GM18526 (cell line): ENCODE measurements around the gene CORT.

Experiments
- POLR2A ChIP-seq: IDR thresholded peaks from 3 replicates; pipeline ENCODE4 v1.6.1; 2011; ENCODE audit not compliant: insufficient read length; ENCODE audit errors: extremely low read depth

CORT gene

DNA sequence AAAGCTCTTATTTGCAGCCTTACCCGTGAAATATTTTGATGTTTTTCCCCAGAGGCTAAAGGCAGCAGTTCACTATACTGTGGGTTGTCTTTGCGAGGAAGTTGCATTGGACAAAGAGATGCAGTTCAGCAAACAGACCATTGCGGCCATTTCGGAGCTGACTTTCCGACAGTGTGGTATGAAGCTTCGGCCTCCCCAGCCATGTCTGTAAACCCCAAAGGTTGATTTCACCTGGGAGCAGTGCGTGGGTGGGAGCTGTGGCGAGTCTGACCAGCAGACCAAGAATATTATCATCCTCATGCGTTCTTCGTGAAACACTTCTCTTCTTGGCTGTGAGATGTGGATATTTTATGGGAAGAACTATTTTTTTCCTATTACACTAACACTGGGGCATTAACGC lies 16.0 kb upstream of the CORT start:
- no peak for TF ChIP-seq POLR2A

DNA sequence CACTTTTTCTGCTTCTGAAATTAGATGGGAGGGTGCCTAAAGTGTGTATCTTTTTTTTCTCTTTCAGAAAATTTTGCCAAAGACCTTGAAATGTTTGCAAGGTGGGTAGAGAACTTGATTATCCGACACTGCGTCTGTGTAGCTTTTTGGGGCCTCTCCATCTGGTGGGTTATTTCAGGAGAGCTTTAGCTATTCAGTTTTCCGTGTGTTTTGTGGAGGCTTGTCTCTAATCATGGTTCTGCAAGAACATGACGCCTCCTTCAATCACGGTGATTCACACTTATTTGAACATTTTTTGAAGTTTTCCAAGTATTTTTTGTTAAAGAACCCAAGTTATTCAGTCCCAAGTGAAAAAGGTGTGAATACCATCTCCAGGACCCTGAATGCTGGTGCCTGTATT lies 15.2 kb upstream of the CORT start:
- TF ChIP-seq POLR2A, result no peak

GRCh38 chr1:10437052-10437451 lies 12.8 kb upstream of the CORT start:
- no peak for TF ChIP-seq POLR2A

- no peak for TF ChIP-seq POLR2A
Observed at GRCh38 chr1:10438677-10439163, 11.1 kb upstream of the CORT start.

DNA sequence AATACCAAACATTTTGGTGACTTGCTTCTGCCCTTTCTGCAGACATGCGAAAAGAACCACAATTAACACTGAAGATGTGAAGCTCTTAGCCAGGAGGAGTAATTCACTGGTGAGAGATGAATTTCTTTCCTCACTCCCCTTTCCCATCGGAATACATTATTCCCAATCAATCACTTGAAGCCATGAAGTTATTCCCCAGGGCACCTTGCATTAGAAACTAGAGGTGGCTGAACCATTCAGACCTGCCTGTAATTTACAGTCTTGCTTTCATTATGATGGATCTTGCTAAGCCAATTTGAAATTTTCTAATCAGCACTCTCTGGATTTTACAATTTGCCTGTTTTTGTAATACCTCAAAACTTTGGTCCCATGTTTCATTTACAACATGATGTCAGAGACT lies 9.5 kb upstream of the CORT start:
- TF ChIP-seq POLR2A, result no peak

- no peak for TF ChIP-seq POLR2A
Observed at GRCh38 chr1:10440794-10441193, 9.0 kb upstream of the CORT start.

DNA sequence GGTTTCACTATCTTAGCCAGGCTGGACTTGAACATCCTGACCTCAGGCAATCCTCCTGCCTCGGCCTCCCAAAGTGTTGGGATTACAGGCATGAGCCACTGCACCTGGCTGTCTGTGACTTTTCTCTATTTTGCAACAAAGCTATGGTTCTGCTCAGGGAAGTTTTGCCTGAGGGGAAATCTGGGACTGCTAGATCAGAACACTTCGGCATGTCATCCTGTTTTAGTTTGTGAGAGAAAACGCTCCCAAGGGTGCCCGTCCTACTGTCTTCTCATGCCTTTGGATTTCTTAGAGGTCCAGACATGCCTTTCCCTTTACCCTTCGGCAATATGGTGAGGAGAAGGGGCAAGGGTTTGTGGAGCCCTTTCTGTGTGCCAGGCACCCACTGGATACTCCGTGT lies 5.6 kb upstream of the CORT start:
- TF ChIP-seq POLR2A, result no peak

GRCh38 chr1:10444795-10445397 lies 4.9 kb upstream of the CORT start:
- no peak for TF ChIP-seq POLR2A

DNA sequence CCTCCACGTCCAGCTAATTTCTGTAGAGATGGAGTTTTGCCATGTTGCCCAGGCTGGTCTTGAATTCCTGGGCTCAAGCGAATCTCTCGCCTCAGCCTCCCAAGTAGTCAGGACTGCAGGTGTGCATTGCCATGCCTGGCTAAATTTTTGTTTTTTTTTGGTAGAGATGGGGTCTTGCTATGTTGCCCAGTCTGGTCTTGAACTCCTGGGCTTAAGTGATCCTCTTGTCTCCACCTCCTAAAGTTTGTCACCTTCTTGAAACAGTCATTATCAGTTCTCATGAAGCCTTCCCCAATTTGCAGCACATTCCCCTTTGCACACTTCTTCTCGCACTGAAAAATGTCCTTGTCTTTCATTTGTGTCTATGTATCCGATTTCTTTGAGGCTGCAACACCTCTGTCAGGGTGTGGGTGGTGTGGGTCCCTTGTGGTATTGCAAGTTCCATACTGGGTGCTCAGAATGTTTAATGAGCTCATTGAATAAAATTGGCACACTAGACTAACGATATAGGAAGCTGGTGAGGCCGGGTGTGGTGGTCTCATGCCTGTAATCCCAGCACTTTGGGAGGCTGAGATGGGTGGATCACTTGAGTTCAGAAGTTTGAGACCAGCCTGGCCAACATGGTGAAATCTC lies 2.9 kb upstream of the CORT start:
- no peak for TF ChIP-seq POLR2A

- no peak for TF ChIP-seq POLR2A
Observed at GRCh38 chr1:10450156-10450814, 454 bp downstream of the CORT start.

DNA sequence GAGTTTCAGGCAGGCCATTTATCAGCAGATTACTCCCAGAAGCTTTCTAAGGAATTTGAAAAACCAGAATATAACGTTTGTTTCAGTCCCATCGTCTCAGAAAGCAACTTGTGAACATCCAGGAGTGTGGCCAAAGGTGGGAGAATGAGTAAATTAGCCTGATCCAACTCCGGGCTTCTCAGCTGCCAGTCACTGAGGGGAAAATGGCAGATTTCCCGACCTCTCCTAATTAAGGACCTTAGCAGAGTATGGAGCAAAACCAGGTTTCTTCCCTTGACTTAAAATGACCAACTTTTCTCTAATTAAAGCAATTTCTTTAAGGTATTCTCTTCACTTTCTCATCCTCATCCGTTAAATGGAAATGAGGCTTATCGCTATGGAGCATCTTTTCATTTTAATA lies 1.0 kb downstream of the CORT start:
- no peak for TF ChIP-seq POLR2A

DNA sequence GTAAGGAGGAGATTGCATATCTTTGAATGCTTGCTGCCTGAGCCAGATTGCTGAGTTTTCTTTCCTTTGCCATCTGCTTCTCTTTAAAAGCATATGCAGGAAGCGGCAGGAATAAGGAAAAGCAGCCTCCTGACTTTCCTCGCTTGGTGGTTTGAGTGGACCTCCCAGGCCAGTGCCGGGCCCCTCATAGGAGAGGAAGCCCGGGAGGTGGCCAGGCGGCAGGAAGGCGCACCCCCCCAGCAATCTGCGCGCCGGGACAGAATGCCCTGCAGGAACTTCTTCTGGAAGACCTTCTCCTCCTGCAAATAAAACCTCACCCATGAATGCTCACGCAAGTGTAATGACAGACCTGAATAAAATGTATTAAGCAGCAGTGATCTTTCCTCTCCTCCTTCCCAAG lies 1.5 kb downstream of the CORT start:
- TF ChIP-seq POLR2A, result no peak

DNA sequence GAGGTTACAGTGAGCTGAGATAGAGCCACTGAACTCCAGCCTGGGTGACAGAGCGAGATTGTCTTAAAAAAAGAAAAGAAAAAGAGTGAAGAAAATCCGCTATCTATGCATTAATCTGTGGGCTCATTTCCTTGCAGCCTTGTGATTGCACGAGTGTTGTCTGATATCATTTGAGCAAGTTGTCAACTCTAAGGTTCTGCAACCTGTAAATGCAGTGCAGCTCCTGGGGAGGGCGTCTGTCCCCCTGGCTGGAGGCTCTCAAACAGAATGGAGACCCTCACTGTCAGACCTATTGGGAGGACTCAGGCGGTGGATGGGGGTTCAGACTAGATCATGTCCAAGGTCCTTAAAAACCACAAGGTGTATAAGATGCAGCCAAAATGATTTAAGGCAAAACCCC lies 6.2 kb downstream of the CORT start:
- TF ChIP-seq POLR2A, result no peak

- TF ChIP-seq POLR2A, result no peak
Observed at GRCh38 chr1:10456661-10457060, 6.8 kb downstream of the CORT start.

DNA sequence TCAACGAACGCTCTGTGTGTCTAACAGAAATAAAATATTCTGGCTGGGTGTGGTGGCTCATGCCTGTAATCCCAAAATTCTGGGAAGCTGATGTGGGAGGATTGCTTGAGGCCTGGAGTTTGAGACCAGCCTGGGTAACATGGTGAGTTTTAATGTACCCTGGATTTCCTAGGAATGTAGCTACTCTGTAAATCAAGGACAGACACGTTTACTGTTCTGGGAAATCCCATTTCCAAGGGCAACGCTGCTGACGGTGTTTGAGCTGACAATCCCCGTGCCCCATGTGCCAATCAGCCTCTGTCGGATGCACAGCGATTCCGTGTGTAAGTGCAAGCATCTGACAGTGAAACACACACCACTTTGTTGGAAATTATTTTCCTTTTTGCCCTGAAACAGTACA lies 8.0 kb downstream of the CORT start:
- no peak for TF ChIP-seq POLR2A

GRCh38 chr1:10459184-10459583 lies 9.4 kb downstream of the CORT start:
- TF ChIP-seq POLR2A, result no peak
